Breast epithelium (tissue), 4 donors: ENCODE measurements around the gene NDUFAF2. TPM values are rescaled to one million over a fixed set of nuclear protein-coding genes. Genes with fewer than 3 reads are reported as not detected.
A peak's percentile ranks its signal among the peaks of the same experiment; 100 is the strongest.

Source experiments
- DNase-seq, 2 donors: peaks; one replicate each; pipeline ENCODE4 v3.0.0-alpha.2; 2019; ENCODE audit warnings: low spot score in 2 of 2
- H3K27ac ChIP-seq, 2 donors: fragments of 200-600 bp; sonication (generic) in 1 of 2; one replicate each; pipeline ENCODE4 v1.5.1; 2016 to 2019; ENCODE audit warnings: mild to moderate bottlenecking in 1 of 2
- H3K27me3 ChIP-seq, 2 donors: fragments of 200-600 bp; sonication (generic) in 1 of 2; one replicate each; pipeline versions ENCODE4 v1.5.1 to v1.6.0; 2017 to 2019; ENCODE audit warnings: control low read depth in 1 of 2, mild to moderate bottlenecking in 1 of 2
- H3K36me3 ChIP-seq: fragments of 200-600 bp; one replicate; pipeline ENCODE4 v1.5.1; 2019
- H3K4me1 ChIP-seq, 2 donors: fragments of 200-600 bp; sonication (generic); one replicate each; pipeline ENCODE4 v1.5.1; 2016 to 2019; ENCODE audit warnings: control low read depth in 1 of 2
- H3K4me3 ChIP-seq, 3 donors: fragments of 200-600 bp; sonication (generic); 1 replicate in 2 of 3; 2 replicates in 1 of 3; pipeline ENCODE4 v1.5.1; 2016 to 2019; ENCODE audit warnings: mild to moderate bottlenecking in 3 of 3, moderate library complexity in 2 of 3
- H3K9me3 ChIP-seq, 2 donors: fragments of 200-600 bp; sonication (generic) in 1 of 2; one replicate each; pipeline ENCODE4 v1.5.1; 2016 to 2019; ENCODE audit warnings: control low read depth in 1 of 2
- CTCF ChIP-seq, 3 donors: fragments of 450-650 bp; IDR thresholded peaks; one replicate each; pipeline ENCODE4 v1.5.1; 2016 to 2017; ENCODE audit warnings: antibody characterized with exemption in 3 of 3, mild to moderate bottlenecking in 3 of 3, moderate library complexity in 3 of 3
- POLR2A ChIP-seq: fragments of 450-650 bp; IDR thresholded peaks from one replicate; pipeline ENCODE4 v1.6.1; 2016; ENCODE audit warnings: antibody characterized with exemption, mild to moderate bottlenecking, moderate library complexity
- POLR2AphosphoS5 ChIP-seq, 3 donors: sonication (generic); formaldehyde crosslinking; IDR thresholded peaks; one replicate each; pipeline ENCODE4 v1.6.1; 2017; ENCODE audit warnings: antibody characterized with exemption in 3 of 3
- intact Hi-C: fragments of 100-400 bp; cut with DNase I; formaldehyde crosslinking; loops from one replicate; pipeline ENCODE4 v1.15.1; 2023; ENCODE audit warnings: low total_unique reads
- total RNA-seq, 3 donors: library from RNA; depleted of rRNA; stranded (reverse); fragments of >200 nt; gene quantifications; one replicate each; pipeline ENCODE4 v1.1.0, GENCODE V29; 2016

The NDUFAF2 gene
- total RNA-seq, 3 donors from 2014 or later: 14.9 to 22.6 (median 19.8) TPM

GRCh38 chr5:61162010-61162831 is 217.2 kb downstream of the NDUFAF2 start, which contains the start of gene SMIM15:
Gene SMIM15, minus strand, starts transcription at chr5:61162468. Its CDS starts 2,297 bp downstream, at chr5:61160171.
- H3K27ac ChIP-seq: peak within 1 kb of the TSS; percentile 95 to 98
- H3K27me3 ChIP-seq: no peaks in the 10 kb centered on the region
- no peaks in the 10 kb centered on the region for H3K9me3 ChIP-seq
- H3K4me1 ChIP-seq: peaks cover 0 to 4% of the 10 kb centered on the region in 2 donors
- no peaks in the 10 kb centered on the region for H3K36me3 ChIP-seq
- peak within 1 kb of the TSS; percentile 74 to 94 (median 88) for H3K4me3 ChIP-seq
- TF ChIP-seq CTCF (IDR thresholded peaks at IDR 0.05) (peak in 1 of 3 donors; percentile 28), POLR2A (peak; percentile 38), POLR2AphosphoS5 (IDR thresholded peaks at IDR 0.05) (peak; percentile 69 to 83 (median 74))
- intact Hi-C loops: no loop called here
- DNase-seq: peak; percentile 83 to 88

- Histone ChIP-seq H3K4me3 (peak overlapping the region; percentile 74 to 94 (median 88)), H3K9me3 (no peaks in the 10 kb centered on the region), H3K36me3 (no peaks in the 10 kb centered on the region), H3K27me3 (no peaks in the 10 kb centered on the region), H3K4me1 (peaks cover 0 to 4% of the 10 kb centered on the region in 2 donors), H3K27ac (peak overlapping the region; percentile 95 to 98)
- TF ChIP-seq POLR2A: no peak
- TF ChIP-seq CTCF (IDR thresholded peaks at IDR 0.05): no peak
- TF ChIP-seq POLR2AphosphoS5 (IDR thresholded peaks at IDR 0.05): no peak
- no peak for DNase-seq
- intact Hi-C loops: no loop called here
Observed at GRCh38 chr5:61162832-61163567, 218.0 kb downstream of the NDUFAF2 start.

- H3K9me3 ChIP-seq: no peaks in the 10 kb centered on the region
- DNase-seq: no peak
- peak overlapping the region in 1 of 3 donors; percentile 88 for H3K4me3 ChIP-seq
- no peaks in the 10 kb centered on the region for H3K36me3 ChIP-seq
- H3K4me1 ChIP-seq: peaks cover 0 to 4% of the 10 kb centered on the region in 2 donors
- intact Hi-C loops: no loop called here
- no peak for TF ChIP-seq POLR2A
- TF ChIP-seq POLR2AphosphoS5 (IDR thresholded peaks at IDR 0.05): no peak
- no peak for TF ChIP-seq CTCF (IDR thresholded peaks at IDR 0.05)
- H3K27me3 ChIP-seq: no peaks in the 10 kb centered on the region
- no peak overlapping the region for H3K27ac ChIP-seq
Observed at GRCh38 chr5:61163905-61164304, 218.9 kb downstream of the NDUFAF2 start.

- H3K9me3 ChIP-seq: no peaks in the 10 kb centered on the region
- H3K27ac ChIP-seq: no peak overlapping the region
- H3K4me3 ChIP-seq: no peak overlapping the region
- TF ChIP-seq POLR2AphosphoS5 (IDR thresholded peaks at IDR 0.05) (no peak), CTCF (IDR thresholded peaks at IDR 0.05) (no peak), POLR2A (no peak)
- intact Hi-C loops: no loop called here
- H3K36me3 ChIP-seq: no peaks in the 10 kb centered on the region
- H3K4me1 ChIP-seq: peaks cover 0 to 4% of the 10 kb centered on the region in 2 donors
- H3K27me3 ChIP-seq: no peaks in the 10 kb centered on the region
- no peak for DNase-seq
Observed at GRCh38 chr5:61167382-61167781, 222.4 kb downstream of the NDUFAF2 start.

GRCh38 chr5:61168951-61169350 is 223.9 kb downstream of the NDUFAF2 start:
- TF ChIP-seq POLR2A (no peak), POLR2AphosphoS5 (IDR thresholded peaks at IDR 0.05) (no peak), CTCF (IDR thresholded peaks at IDR 0.05) (no peak)
- Histone ChIP-seq H3K4me3 (no peak overlapping the region), H3K27me3 (no peaks in the 10 kb centered on the region), H3K36me3 (no peaks in the 10 kb centered on the region), H3K27ac (no peak overlapping the region), H3K4me1 (no peaks in the 10 kb centered on the region), H3K9me3 (no peaks in the 10 kb centered on the region)
- no peak for DNase-seq
- intact Hi-C loops: no loop called here
